Panc1 (cell line): Measurements from ENCODE around the gene DHRS7. TPM values are rescaled to one million over a fixed set of nuclear protein-coding genes. Genes with fewer than 3 reads are reported as not detected.

Source experiments
- ATAC-seq: fragments of 200-7000 bp; cut with Tn5 transposase; 2 replicates; pipeline ENCODE4 v1.9.1; 2020; ENCODE audit warnings: mild to moderate bottlenecking, moderate library complexity
- BruUV-seq: library from RNA; stranded (reverse); fragments of 400-500 nt; replicated peaks from 2 replicates; lab custom pipeline; 2021; lab: Mats Ljungman, UMichigan
- CTCF ChIA-PET: fragments of 300-600 bp; sonication (Branson Sonifier 250); formaldehyde crosslinking; loops from one replicate; lab custom pipeline; 2022; ENCODE audit warnings: antibody characterized with exemption; lab: Charles Lee
- POLR2A ChIA-PET: fragments of 300-600 bp; sonication (Branson Sonifier 250); formaldehyde crosslinking; loops from one replicate; lab custom pipeline; 2022; ENCODE audit warnings: antibody characterized with exemption; lab: Charles Lee
- DNase-seq: peaks from one replicate; pipeline ENCODE4 v3.0.0-alpha.2; 2010; ENCODE audit warnings: low read depth, low spot score
- H3K27ac ChIP-seq: 2 replicates; pipeline ENCODE4 v1.5.1; 2011; ENCODE audit warnings: mild to moderate bottlenecking, low read length, inconsistent platforms
- H3K27me3 ChIP-seq: fragments of 200-500 bp; sonication (Bioruptor generic); 2 replicates; pipeline ENCODE4 v1.6.0; 2014; ENCODE audit warnings: low read length, inconsistent platforms; ENCODE audit not compliant: control insufficient read depth, insufficient read depth
- H3K36me3 ChIP-seq: fragments of 200-500 bp; sonication (Bioruptor generic); 2 replicates; pipeline ENCODE4 v1.5.1; 2014; ENCODE audit warnings: inconsistent platforms, mild to moderate bottlenecking, low read length, moderate library complexity; ENCODE audit not compliant: control insufficient read depth, insufficient read depth
- H3K4me1 ChIP-seq: 2 replicates; pipeline ENCODE4 v1.5.1; 2011; ENCODE audit warnings: inconsistent platforms, mild to moderate bottlenecking, low read length, moderate library complexity; ENCODE audit not compliant: control insufficient read depth, insufficient read depth
- H3K4me3 ChIP-seq, 2 experiments: 2 replicates each; pipeline ENCODE4 v1.5.1; 2011 to 2012; ENCODE audit warnings: low read depth in 2 of 2, low read length in 2 of 2, mild to moderate bottlenecking in 2 of 2, inconsistent platforms in 1 of 2, moderate library complexity in 1 of 2
- H3K9me3 ChIP-seq: fragments of 200-500 bp; sonication (Bioruptor generic); 2 replicates; pipeline ENCODE4 v1.5.1; 2014; ENCODE audit warnings: low read depth, mild to moderate bottlenecking, inconsistent platforms, low read length, moderate library complexity; ENCODE audit not compliant: control insufficient read depth, insufficient read depth
- POLR2AphosphoS5 ChIP-seq: IDR thresholded peaks from 2 replicates; pipeline ENCODE4 v1.6.1; 2012; ENCODE audit warnings: mild to moderate bottlenecking, low read depth, low read length, moderate library complexity
- SIN3A ChIP-seq: IDR thresholded peaks from 2 replicates; pipeline ENCODE4 v1.6.1; 2012; ENCODE audit warnings: low read depth, mild to moderate bottlenecking, low read length, moderate library complexity, borderline replicate concordance; ENCODE audit not compliant: insufficient read depth
- TCF7L2 ChIP-seq: IDR thresholded peaks from 2 replicates; pipeline ENCODE4 v1.6.1; 2011; ENCODE audit warnings: mild to moderate bottlenecking, low read depth, low read length, inconsistent platforms
- in situ Hi-C: cut with HindIII; loops from 2 replicates; pipeline ENCODE4 v1.10.0; 2016; ENCODE audit warnings: low sequenced_read_pairs, low pct_unique_long_range_greater_than_20kb
- intact Hi-C: fragments of 100-400 bp; cut with micrococcal nuclease; formaldehyde crosslinking; loops from one replicate; pipeline ENCODE4 v1.10.0; 2022; ENCODE audit not compliant: unreplicated experiment
- total RNA-seq: library from RNA; stranded (reverse); gene quantifications from one replicate; pipeline ENCODE4 v1.2.1, GENCODE V29; 2021; ENCODE audit not compliant: unreplicated experiment
- TF ChIP-seq, protein P1 (sequence below), 2 experiments: IDR thresholded peaks; 2 replicates each; pipeline ENCODE4 v1.6.1; 2011 to 2012; ENCODE audit warnings: low read depth in 2 of 2, control low read depth in 1 of 2, low read length in 1 of 2, mild to moderate bottlenecking in 1 of 2, moderate library complexity in 1 of 2; ENCODE audit not compliant: insufficient read depth in 1 of 2
- TF ChIP-seq, protein P2 (sequence below): fragments of 450-650 bp; IDR thresholded peaks from 2 replicates; pipeline ENCODE4 v1.5.1; 2017; ENCODE audit warnings: mild to moderate bottlenecking

DHRS7 gene
- total RNA-seq, 1 experiment from 2014 or later: 34.5 TPM

- intact Hi-C loops: no loop called here
- Histone ChIP-seq H3K27me3 (no peaks in the 10 kb centered on the region), H3K4me1 (no peaks in the 10 kb centered on the region), H3K4me3 (no peak overlapping the region), H3K9me3 (peaks cover 4% of the 10 kb centered on the region; the same call in 1 of the 2 replicates), H3K27ac (no peak overlapping the region), H3K36me3 (no peaks in the 10 kb centered on the region)
- no peak for ATAC-seq
- no peak for DNase-seq
- in situ Hi-C loops: no loop called here
- BruUV-seq: no TSS peak
- ChIA-PET POLR2A (no interaction called here), CTCF (no interaction called here)
- TF ChIP-seq SIN3A (no peak), POLR2AphosphoS5 (no peak), TCF7L2 (no peak)
- TF ChIP-seq, protein P1, sequence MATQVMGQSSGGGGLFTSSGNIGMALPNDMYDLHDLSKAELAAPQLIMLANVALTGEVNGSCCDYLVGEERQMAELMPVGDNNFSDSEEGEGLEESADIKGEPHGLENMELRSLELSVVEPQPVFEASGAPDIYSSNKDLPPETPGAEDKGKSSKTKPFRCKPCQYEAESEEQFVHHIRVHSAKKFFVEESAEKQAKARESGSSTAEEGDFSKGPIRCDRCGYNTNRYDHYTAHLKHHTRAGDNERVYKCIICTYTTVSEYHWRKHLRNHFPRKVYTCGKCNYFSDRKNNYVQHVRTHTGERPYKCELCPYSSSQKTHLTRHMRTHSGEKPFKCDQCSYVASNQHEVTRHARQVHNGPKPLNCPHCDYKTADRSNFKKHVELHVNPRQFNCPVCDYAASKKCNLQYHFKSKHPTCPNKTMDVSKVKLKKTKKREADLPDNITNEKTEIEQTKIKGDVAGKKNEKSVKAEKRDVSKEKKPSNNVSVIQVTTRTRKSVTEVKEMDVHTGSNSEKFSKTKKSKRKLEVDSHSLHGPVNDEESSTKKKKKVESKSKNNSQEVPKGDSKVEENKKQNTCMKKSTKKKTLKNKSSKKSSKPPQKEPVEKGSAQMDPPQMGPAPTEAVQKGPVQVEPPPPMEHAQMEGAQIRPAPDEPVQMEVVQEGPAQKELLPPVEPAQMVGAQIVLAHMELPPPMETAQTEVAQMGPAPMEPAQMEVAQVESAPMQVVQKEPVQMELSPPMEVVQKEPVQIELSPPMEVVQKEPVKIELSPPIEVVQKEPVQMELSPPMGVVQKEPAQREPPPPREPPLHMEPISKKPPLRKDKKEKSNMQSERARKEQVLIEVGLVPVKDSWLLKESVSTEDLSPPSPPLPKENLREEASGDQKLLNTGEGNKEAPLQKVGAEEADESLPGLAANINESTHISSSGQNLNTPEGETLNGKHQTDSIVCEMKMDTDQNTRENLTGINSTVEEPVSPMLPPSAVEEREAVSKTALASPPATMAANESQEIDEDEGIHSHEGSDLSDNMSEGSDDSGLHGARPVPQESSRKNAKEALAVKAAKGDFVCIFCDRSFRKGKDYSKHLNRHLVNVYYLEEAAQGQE (IDR thresholded peaks at IDR 0.05; ENCODE audit: insufficient read depth in 1 of 2, low read depth in 2 of 2, low read length in 1 of 2): no peak
- TF ChIP-seq, protein P2, sequence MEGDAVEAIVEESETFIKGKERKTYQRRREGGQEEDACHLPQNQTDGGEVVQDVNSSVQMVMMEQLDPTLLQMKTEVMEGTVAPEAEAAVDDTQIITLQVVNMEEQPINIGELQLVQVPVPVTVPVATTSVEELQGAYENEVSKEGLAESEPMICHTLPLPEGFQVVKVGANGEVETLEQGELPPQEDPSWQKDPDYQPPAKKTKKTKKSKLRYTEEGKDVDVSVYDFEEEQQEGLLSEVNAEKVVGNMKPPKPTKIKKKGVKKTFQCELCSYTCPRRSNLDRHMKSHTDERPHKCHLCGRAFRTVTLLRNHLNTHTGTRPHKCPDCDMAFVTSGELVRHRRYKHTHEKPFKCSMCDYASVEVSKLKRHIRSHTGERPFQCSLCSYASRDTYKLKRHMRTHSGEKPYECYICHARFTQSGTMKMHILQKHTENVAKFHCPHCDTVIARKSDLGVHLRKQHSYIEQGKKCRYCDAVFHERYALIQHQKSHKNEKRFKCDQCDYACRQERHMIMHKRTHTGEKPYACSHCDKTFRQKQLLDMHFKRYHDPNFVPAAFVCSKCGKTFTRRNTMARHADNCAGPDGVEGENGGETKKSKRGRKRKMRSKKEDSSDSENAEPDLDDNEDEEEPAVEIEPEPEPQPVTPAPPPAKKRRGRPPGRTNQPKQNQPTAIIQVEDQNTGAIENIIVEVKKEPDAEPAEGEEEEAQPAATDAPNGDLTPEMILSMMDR: no peak
Measured at GRCh38 chr14:60174352-60175254, 9.4 kb upstream of the DHRS7 start.

DNA sequence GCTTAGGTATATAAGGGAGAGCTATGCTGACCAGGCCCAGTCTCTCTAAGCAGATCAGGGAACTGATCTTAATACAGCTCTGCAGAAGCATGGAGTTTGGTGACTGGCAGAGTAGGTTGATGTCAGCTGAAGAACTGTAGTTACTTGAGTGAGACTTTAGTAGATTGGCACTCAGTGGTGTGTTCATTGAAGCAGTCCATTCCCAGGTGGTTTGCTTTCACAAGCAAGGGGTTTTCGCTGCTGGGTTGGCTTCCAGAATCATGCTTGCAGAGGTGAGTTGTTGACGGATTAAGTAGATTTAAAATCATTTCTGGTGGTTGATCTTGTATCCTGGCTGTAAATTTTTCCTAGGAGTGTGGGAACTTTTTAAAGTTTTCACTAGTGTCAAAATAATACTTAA, 6.5 kb upstream of the DHRS7 start:
- H3K4me1 ChIP-seq: no peaks in the 10 kb centered on the region
- in situ Hi-C loops: no loop called here
- H3K27me3 ChIP-seq: no peaks in the 10 kb centered on the region
- DNase-seq: no peak
- H3K36me3 ChIP-seq: no peaks in the 10 kb centered on the region
- H3K27ac ChIP-seq: no peak overlapping the region
- ChIA-PET POLR2A (no interaction called here), CTCF (no interaction called here)
- no TSS peak for BruUV-seq
- H3K9me3 ChIP-seq: no peaks in the 10 kb centered on the region
- no peak overlapping the region for H3K4me3 ChIP-seq
- ATAC-seq: no peak
- intact Hi-C loops: no loop called here
- TF ChIP-seq TCF7L2 (no peak), SIN3A (no peak), POLR2AphosphoS5 (no peak)
- TF ChIP-seq, protein P1 (IDR thresholded peaks at IDR 0.05; ENCODE audit: insufficient read depth in 1 of 2, low read depth in 2 of 2, low read length in 1 of 2): no peak
- TF ChIP-seq, protein P2: no peak
